PC-3 (cell line): Measurements from ENCODE around the gene CRYGB. TPM values are rescaled to one million over a fixed set of nuclear protein-coding genes. Genes with fewer than 3 reads are reported as not detected.

Experiments
- ATAC-seq: fragments of 200-7000 bp; cut with Tn5 transposase; 2 replicates; pipeline ENCODE4 v1.9.1; 2020; ENCODE audit warnings: mild to moderate bottlenecking, moderate library complexity
- BruUV-seq: library from RNA; stranded (reverse); fragments of 400-500 nt; replicated peaks from 2 replicates; lab custom pipeline; 2021; lab: Mats Ljungman, UMichigan
- CTCF ChIA-PET: fragments of 300-600 bp; sonication (Branson Sonifier 250); formaldehyde crosslinking; loops from one replicate; lab custom pipeline; 2022; ENCODE audit warnings: antibody characterized with exemption; lab: Charles Lee
- POLR2A ChIA-PET: fragments of 300-600 bp; sonication (Branson Sonifier 250); formaldehyde crosslinking; loops from one replicate; lab custom pipeline; 2022; ENCODE audit warnings: antibody characterized with exemption; ENCODE audit not compliant: unreplicated experiment; lab: Charles Lee
- DNase-seq: peaks from one replicate; pipeline ENCODE4 v3.0.0-alpha.2; 2015
- H2AFZ ChIP-seq: fragments of 300-600 bp; sonication (generic); 2 replicates; pipeline ENCODE4 v1.6.0; 2016; ENCODE audit warnings: antibody characterized with exemption, low read length
- H3F3A ChIP-seq: fragments of 300-600 bp; sonication (generic); one replicate; pipeline ENCODE4 v1.6.0; 2017; ENCODE audit warnings: antibody characterized with exemption, low read length, control low read depth, mild to moderate bottlenecking; ENCODE audit not compliant: unreplicated experiment
- H3K27ac ChIP-seq: fragments of 300-600 bp; sonication (generic); 2 replicates; pipeline ENCODE4 v1.5.1; 2016; ENCODE audit warnings: mild to moderate bottlenecking, low read length
- H3K27me3 ChIP-seq: fragments of 300-600 bp; sonication (generic); 2 replicates; pipeline ENCODE4 v1.6.1; 2016; ENCODE audit warnings: low read length, mixed read lengths
- H3K36me3 ChIP-seq: fragments of 300-600 bp; sonication (generic); 2 replicates; pipeline ENCODE4 v1.6.1; 2016; ENCODE audit warnings: low read depth, mixed run types, low read length, mixed read lengths
- H3K4me1 ChIP-seq: fragments of 300-600 bp; sonication (generic); 2 replicates; pipeline ENCODE4 v1.5.1; 2016; ENCODE audit warnings: low read length; ENCODE audit not compliant: insufficient read depth
- H3K4me2 ChIP-seq: fragments of 300-600 bp; sonication (generic); 2 replicates; pipeline ENCODE4 v1.6.0; 2016; ENCODE audit warnings: low read length
- H3K4me3 ChIP-seq: fragments of 300-600 bp; sonication (generic); 2 replicates; pipeline ENCODE4 v1.5.1; 2016; ENCODE audit warnings: mild to moderate bottlenecking, low read length, mixed read lengths
- H3K79me2 ChIP-seq: fragments of 300-600 bp; sonication (generic); 2 replicates; pipeline ENCODE4 v1.6.1; 2017; ENCODE audit warnings: low read length, mixed read lengths
- H3K9ac ChIP-seq: fragments of 300-600 bp; sonication (generic); 2 replicates; pipeline ENCODE4 v1.6.0; 2016; ENCODE audit warnings: mild to moderate bottlenecking, low read length
- H3K9me2 ChIP-seq: fragments of 300-600 bp; sonication (generic); replicated peaks from 2 replicates; pipeline ENCODE4 v1.6.1; 2016; ENCODE audit warnings: mixed run types, low read length, mixed read lengths
- H3K9me3 ChIP-seq: fragments of 300-600 bp; sonication (generic); 2 replicates; pipeline ENCODE4 v1.6.1; 2016; ENCODE audit warnings: low read length, mixed read lengths
- H4K20me1 ChIP-seq: fragments of 300-600 bp; sonication (generic); 2 replicates; pipeline ENCODE4 v1.6.1; 2016; ENCODE audit warnings: low read length, mixed read lengths
- EZH2 ChIP-seq: fragments of 300-600 bp; sonication (generic); IDR thresholded peaks from one replicate; pipeline ENCODE4 v1.6.1; 2017; ENCODE audit warnings: antibody characterized with exemption, mild to moderate bottlenecking, low read length; ENCODE audit not compliant: unreplicated experiment
- EZH2phosphoT487 ChIP-seq: fragments of 300-600 bp; sonication (generic); IDR thresholded peaks from 2 replicates; pipeline ENCODE4 v1.6.1; 2018; ENCODE audit warnings: mild to moderate bottlenecking, antibody characterized with exemption, low read length, borderline replicate concordance
- intact Hi-C: fragments of 100-400 bp; cut with micrococcal nuclease; formaldehyde crosslinking; loops from 2 replicates; pipeline ENCODE4 v1.9.0; 2023
- total RNA-seq: library from RNA; depleted of rRNA; stranded (reverse); fragments of >200 nt; gene quantifications from 2 replicates; pipeline ENCODE4 v1.2.3, GENCODE V29; 2014
- TF ChIP-seq, protein P1 (sequence below): fragments of 300-600 bp; sonication (generic); conservative IDR thresholded peaks from 2 replicates; pipeline ENCODE4 v1.5.1; 2017; ENCODE audit warnings: antibody characterized with exemption, low read depth, mild to moderate bottlenecking, low read length

The CRYGB gene
- total RNA-seq, 1 experiment from 2014 or later: not detected

DNA sequence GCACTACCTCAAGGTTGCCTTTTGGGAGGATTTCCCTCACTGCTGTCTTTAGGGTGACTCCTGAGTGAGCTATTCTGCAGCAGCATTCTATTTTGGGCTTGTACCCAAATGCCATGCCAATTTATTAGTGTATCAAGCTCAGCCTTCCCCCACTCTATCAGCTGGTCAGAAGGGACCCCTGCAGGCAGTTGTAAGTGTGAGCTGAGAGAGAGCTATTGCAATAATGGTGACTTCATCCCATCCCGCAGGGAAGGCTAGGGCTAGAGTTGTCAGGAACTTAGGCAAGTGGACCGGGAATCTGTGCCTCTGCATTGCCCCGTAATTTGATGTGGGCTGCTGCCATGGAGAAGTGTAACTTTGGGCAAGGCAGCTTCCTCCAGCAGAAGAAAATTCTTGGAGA, 1.8 kb upstream of the CRYGB start:
- CTCF ChIA-PET: interaction anchor here (0.6 to 1.0 kb wide), 2 partner anchors 13 to 23 kb away, joined by 3 to 4 read pairs; no protein-coding TSS in a partner anchor
- Histone ChIP-seq H3K27me3 (no peaks in the 10 kb centered on the region), H4K20me1 (no peaks in the 10 kb centered on the region), H3K4me3 (no peak overlapping the region), H3K36me3 (no peaks in the 10 kb centered on the region), H3K4me1 (no peaks in the 10 kb centered on the region), H3K79me2 (no peaks in the 10 kb centered on the region), H3K9ac (no peak overlapping the region), H2AFZ (no peak overlapping the region), H3K4me2 (no peak overlapping the region), H3K9me2 (no peaks in the 10 kb centered on the region), H3F3A (no peaks in the 10 kb centered on the region), H3K27ac (no peak overlapping the region), H3K9me3 (no peaks in the 10 kb centered on the region)
- ATAC-seq: no peak
- POLR2A ChIA-PET: no interaction called here
- BruUV-seq: no TSS peak
- intact Hi-C loops: loop anchor here (2.0 kb wide), 1 partner anchor 45 kb away; no protein-coding TSS in a partner anchor
- TF ChIP-seq EZH2 (no peak), EZH2phosphoT487 (no peak)
- TF ChIP-seq, protein P1, sequence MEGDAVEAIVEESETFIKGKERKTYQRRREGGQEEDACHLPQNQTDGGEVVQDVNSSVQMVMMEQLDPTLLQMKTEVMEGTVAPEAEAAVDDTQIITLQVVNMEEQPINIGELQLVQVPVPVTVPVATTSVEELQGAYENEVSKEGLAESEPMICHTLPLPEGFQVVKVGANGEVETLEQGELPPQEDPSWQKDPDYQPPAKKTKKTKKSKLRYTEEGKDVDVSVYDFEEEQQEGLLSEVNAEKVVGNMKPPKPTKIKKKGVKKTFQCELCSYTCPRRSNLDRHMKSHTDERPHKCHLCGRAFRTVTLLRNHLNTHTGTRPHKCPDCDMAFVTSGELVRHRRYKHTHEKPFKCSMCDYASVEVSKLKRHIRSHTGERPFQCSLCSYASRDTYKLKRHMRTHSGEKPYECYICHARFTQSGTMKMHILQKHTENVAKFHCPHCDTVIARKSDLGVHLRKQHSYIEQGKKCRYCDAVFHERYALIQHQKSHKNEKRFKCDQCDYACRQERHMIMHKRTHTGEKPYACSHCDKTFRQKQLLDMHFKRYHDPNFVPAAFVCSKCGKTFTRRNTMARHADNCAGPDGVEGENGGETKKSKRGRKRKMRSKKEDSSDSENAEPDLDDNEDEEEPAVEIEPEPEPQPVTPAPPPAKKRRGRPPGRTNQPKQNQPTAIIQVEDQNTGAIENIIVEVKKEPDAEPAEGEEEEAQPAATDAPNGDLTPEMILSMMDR: no peak
- no peak for DNase-seq

DNA sequence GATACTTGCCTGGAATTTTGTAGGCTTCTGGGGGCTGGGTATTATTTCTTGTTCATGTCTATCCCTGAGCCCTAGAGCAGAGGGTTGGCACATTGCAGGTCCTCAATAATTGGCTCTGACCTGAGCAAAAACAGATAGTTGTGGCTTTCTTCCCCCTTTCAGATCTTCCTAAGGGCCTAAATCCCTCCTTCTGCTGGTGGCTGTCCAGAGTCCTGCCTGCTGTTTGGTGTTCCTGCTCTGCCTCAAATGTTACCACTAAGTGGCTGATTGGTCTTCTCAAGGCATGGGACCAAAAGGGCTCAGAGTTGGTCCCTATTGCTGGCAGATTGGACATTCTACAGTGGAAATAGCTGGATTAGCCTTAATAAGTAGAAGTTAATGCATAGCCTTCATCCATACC, 1.1 kb upstream of the CRYGB start:
- Histone ChIP-seq H3K9me2 (no peaks in the 10 kb centered on the region), H3K9me3 (no peaks in the 10 kb centered on the region), H3K4me2 (no peak overlapping the region), H3K27me3 (no peaks in the 10 kb centered on the region), H3K9ac (no peak overlapping the region), H3K4me1 (peaks cover 6% of the 10 kb centered on the region; the same call in 1 of the 2 replicates), H3F3A (no peaks in the 10 kb centered on the region), H4K20me1 (no peaks in the 10 kb centered on the region), H2AFZ (no peak overlapping the region), H3K79me2 (no peaks in the 10 kb centered on the region), H3K4me3 (no peak overlapping the region), H3K36me3 (no peaks in the 10 kb centered on the region), H3K27ac (no peak overlapping the region)
- no peak for ATAC-seq
- ChIA-PET CTCF (interaction anchor here (1.0 kb wide), 1 partner anchor 12 kb away, joined by 4 read pairs; no protein-coding TSS in a partner anchor), POLR2A (no interaction called here)
- no peak for DNase-seq
- intact Hi-C loops: no loop called here
- BruUV-seq: no TSS peak
- TF ChIP-seq EZH2: no peak
- no peak for TF ChIP-seq EZH2phosphoT487
- TF ChIP-seq, protein P1: no peak
